Measurements from ENCODE around the gene TRIM67.

The TRIM67 gene

GRCh38 chr1:231213831-231214573 is 52.1 kb downstream of the TRIM67 start:
- TF ChIP-seq POU2F2 (IDR thresholded peaks at IDR 0.05; ENCODE audit: low read depth, low read length) (no peak), POLR2A (IDR thresholded peaks at IDR 0.05; ENCODE audit: low read depth, low read length) (no peak), SPI1 (IDR thresholded peaks at IDR 0.05; ENCODE audit: low read depth, low read length) (no peak), TAF1 (IDR thresholded peaks at IDR 0.05; ENCODE audit: low read depth, low read length) (no peak), PAX5 (IDR thresholded peaks at IDR 0.05; ENCODE audit: insufficient read depth, low read length, severe bottlenecking) (no peak), POLR2AphosphoS5 (IDR thresholded peaks at IDR 0.05; ENCODE audit: low read depth, low read length) (no peak)
- FAIRE-seq (no peak), DNase-seq (ENCODE audit: insufficient read length, low spot score) (no peak)

GRCh38 chr1:231214918-231215680 is 53.2 kb downstream of the TRIM67 start:
- FAIRE-seq (peak; percentile 95), DNase-seq (ENCODE audit: insufficient read length, low spot score) (no peak)
- TF ChIP-seq SPI1 (IDR thresholded peaks at IDR 0.05; ENCODE audit: low read depth, low read length) (peak; percentile 12; the same call in 1 of the 2 replicates), TAF1 (IDR thresholded peaks at IDR 0.05; ENCODE audit: low read depth, low read length) (no peak), PAX5 (IDR thresholded peaks at IDR 0.05; ENCODE audit: insufficient read depth, low read length, severe bottlenecking) (no peak), POU2F2 (IDR thresholded peaks at IDR 0.05; ENCODE audit: low read depth, low read length) (peak; percentile 87), POLR2AphosphoS5 (IDR thresholded peaks at IDR 0.05; ENCODE audit: low read depth, low read length) (no peak), POLR2A (IDR thresholded peaks at IDR 0.05; ENCODE audit: low read depth, low read length) (no peak)

- FAIRE-seq (no peak), DNase-seq (ENCODE audit: insufficient read length, low spot score) (no peak)
- no peak for TF ChIP-seq POLR2A (IDR thresholded peaks at IDR 0.05; ENCODE audit: low read depth, low read length)
- TF ChIP-seq PAX5 (IDR thresholded peaks at IDR 0.05; ENCODE audit: insufficient read depth, low read length, severe bottlenecking) = no peak
- no peak for TF ChIP-seq SPI1 (IDR thresholded peaks at IDR 0.05; ENCODE audit: low read depth, low read length)
- no peak for TF ChIP-seq TAF1 (IDR thresholded peaks at IDR 0.05; ENCODE audit: low read depth, low read length)
- no peak for TF ChIP-seq POLR2AphosphoS5 (IDR thresholded peaks at IDR 0.05; ENCODE audit: low read depth, low read length)
- TF ChIP-seq POU2F2 (IDR thresholded peaks at IDR 0.05; ENCODE audit: low read depth, low read length) = no peak
Measured at GRCh38 chr1:231215681-231216385, 54.0 kb downstream of the TRIM67 start.

- DNase-seq (ENCODE audit: insufficient read length, low spot score) = no peak
- TF ChIP-seq PAX5 (IDR thresholded peaks at IDR 0.05; ENCODE audit: insufficient read depth, low read length, severe bottlenecking) (no peak), POLR2AphosphoS5 (IDR thresholded peaks at IDR 0.05; ENCODE audit: low read depth, low read length) (no peak), TAF1 (IDR thresholded peaks at IDR 0.05; ENCODE audit: low read depth, low read length) (no peak), SPI1 (IDR thresholded peaks at IDR 0.05; ENCODE audit: low read depth, low read length) (no peak), POLR2A (IDR thresholded peaks at IDR 0.05; ENCODE audit: low read depth, low read length) (no peak), POU2F2 (IDR thresholded peaks at IDR 0.05; ENCODE audit: low read depth, low read length) (no peak)
- FAIRE-seq = no peak
Measured at GRCh38 chr1:231216498-231216897, 54.6 kb downstream of the TRIM67 start.

- no peak for FAIRE-seq
- TF ChIP-seq POLR2AphosphoS5 (IDR thresholded peaks at IDR 0.05; ENCODE audit: low read depth, low read length) (no peak), TAF1 (IDR thresholded peaks at IDR 0.05; ENCODE audit: low read depth, low read length) (no peak), POLR2A (IDR thresholded peaks at IDR 0.05; ENCODE audit: low read depth, low read length) (no peak), SPI1 (IDR thresholded peaks at IDR 0.05; ENCODE audit: low read depth, low read length) (no peak), PAX5 (IDR thresholded peaks at IDR 0.05; ENCODE audit: insufficient read depth, low read length, severe bottlenecking) (no peak), POU2F2 (IDR thresholded peaks at IDR 0.05; ENCODE audit: low read depth, low read length) (no peak)
Measured at GRCh38 chr1:231217056-231217455, 55.2 kb downstream of the TRIM67 start.

GRCh38 chr1:231218078-231218477 is 56.2 kb downstream of the TRIM67 start:
- no peak for DNase-seq (ENCODE audit: insufficient read length, low spot score)

More at GRCh38 chr1:231217056-231217455, 55.2 kb downstream of the TRIM67 start:
- no peak for DNase-seq (ENCODE audit: insufficient read length, low spot score)

GRCh38 chr1:231219422-231220401 is 57.9 kb downstream of the TRIM67 start:
- TF ChIP-seq POLR2AphosphoS5 (IDR thresholded peaks at IDR 0.05; ENCODE audit: low read depth, low read length) = no peak
- no peak for TF ChIP-seq POU2F2 (IDR thresholded peaks at IDR 0.05; ENCODE audit: low read depth, low read length)
- TF ChIP-seq SPI1 (IDR thresholded peaks at IDR 0.05; ENCODE audit: low read depth, low read length) = no peak
- TF ChIP-seq POLR2A (IDR thresholded peaks at IDR 0.05; ENCODE audit: low read depth, low read length) = no peak
- no peak for TF ChIP-seq PAX5 (IDR thresholded peaks at IDR 0.05; ENCODE audit: insufficient read depth, low read length, severe bottlenecking)
- no peak for TF ChIP-seq TAF1 (IDR thresholded peaks at IDR 0.05; ENCODE audit: low read depth, low read length)
- FAIRE-seq = no peak

More at GRCh38 chr1:231218078-231218477, 56.2 kb downstream of the TRIM67 start:
- FAIRE-seq = no peak
- TF ChIP-seq PAX5 (IDR thresholded peaks at IDR 0.05; ENCODE audit: insufficient read depth, low read length, severe bottlenecking) = no peak
- no peak for TF ChIP-seq POU2F2 (IDR thresholded peaks at IDR 0.05; ENCODE audit: low read depth, low read length)
- TF ChIP-seq POLR2A (IDR thresholded peaks at IDR 0.05; ENCODE audit: low read depth, low read length) = no peak
- no peak for TF ChIP-seq TAF1 (IDR thresholded peaks at IDR 0.05; ENCODE audit: low read depth, low read length)
- no peak for TF ChIP-seq POLR2AphosphoS5 (IDR thresholded peaks at IDR 0.05; ENCODE audit: low read depth, low read length)
- no peak for TF ChIP-seq SPI1 (IDR thresholded peaks at IDR 0.05; ENCODE audit: low read depth, low read length)

GRCh38 chr1:231220801-231221200 is 58.9 kb downstream of the TRIM67 start:
- FAIRE-seq (no peak), DNase-seq (ENCODE audit: insufficient read length, low spot score) (no peak)
- TF ChIP-seq POU2F2 (IDR thresholded peaks at IDR 0.05; ENCODE audit: low read depth, low read length) (no peak), POLR2A (IDR thresholded peaks at IDR 0.05; ENCODE audit: low read depth, low read length) (no peak), TAF1 (IDR thresholded peaks at IDR 0.05; ENCODE audit: low read depth, low read length) (no peak), PAX5 (IDR thresholded peaks at IDR 0.05; ENCODE audit: insufficient read depth, low read length, severe bottlenecking) (no peak), POLR2AphosphoS5 (IDR thresholded peaks at IDR 0.05; ENCODE audit: low read depth, low read length) (no peak), SPI1 (IDR thresholded peaks at IDR 0.05; ENCODE audit: low read depth, low read length) (no peak)

More at GRCh38 chr1:231219422-231220401, 57.9 kb downstream of the TRIM67 start:
- DNase-seq (ENCODE audit: insufficient read length, low spot score) = no peak
